ENCODE results near the gene SYNE3. TPM values are rescaled to one million over a fixed set of nuclear protein-coding genes. Genes with fewer than 3 reads are reported as not detected.

The SYNE3 gene
- total RNA-seq, 2 donors from 2014 or later: 46.9 to 62.4 TPM

DNA sequence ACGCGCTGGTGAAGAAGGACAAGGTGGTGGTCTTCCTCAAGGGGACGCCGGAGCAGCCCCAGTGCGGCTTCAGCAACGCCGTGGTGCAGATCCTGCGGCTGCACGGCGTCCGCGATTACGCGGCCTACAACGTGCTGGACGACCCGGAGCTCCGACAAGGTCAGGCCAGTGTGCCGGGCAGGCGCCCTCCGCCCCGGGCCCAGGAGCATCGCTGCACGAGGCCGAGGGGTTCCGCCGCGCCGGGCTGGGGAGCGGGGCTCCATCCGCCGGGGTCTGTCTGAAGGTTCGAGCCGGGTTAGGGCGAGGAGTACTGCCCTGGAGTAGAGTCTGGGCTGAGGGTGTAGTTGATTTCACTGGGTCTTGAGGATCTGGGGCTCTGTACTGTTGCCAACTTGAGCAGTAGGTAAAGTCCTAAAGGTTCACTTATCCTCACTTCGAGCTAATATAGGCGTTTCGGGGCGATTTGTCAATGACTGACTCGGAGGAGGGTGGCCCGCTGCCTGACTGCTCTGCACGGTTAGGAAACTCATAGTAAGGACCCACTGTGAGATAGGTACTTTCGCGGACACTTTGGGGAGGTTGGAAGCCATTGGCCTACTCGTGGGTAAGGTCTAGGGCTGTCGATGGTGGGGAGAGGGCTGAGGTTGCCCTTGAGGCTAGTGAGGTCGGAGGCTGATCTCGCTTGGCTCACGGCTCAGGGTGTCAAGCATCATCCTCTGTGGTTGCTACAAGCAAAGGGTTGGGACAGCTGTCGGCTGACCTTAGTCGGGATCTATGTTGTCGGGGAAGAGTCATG lies 19.0 kb upstream of the SYNE3 start:
- Mint-ChIP-seq H3K27me3 (no peaks in the 10 kb centered on the region), H3K4me3 (peak overlapping the region; percentile 94), H3K36me3 (peaks cover 14% of the 10 kb centered on the region), H3K4me1 (ENCODE audit: low read depth in 2 of 2) (peaks cover 50 to 70% of the 10 kb centered on the region in 2 donors), H3K9me3 (no peaks in the 10 kb centered on the region), H3K27ac (peak overlapping the region; percentile 95)
- DNase-seq (ENCODE audit: low spot score) (no peak), ATAC-seq (peak in 1 of 2 donors; percentile 3)

- Mint-ChIP-seq H3K4me3 (peak within 1 kb of the TSS; percentile 94), H3K4me1 (ENCODE audit: low read depth in 2 of 2) (peaks cover 50 to 75% of the 10 kb centered on the region in 2 donors), H3K36me3 (peaks cover 14% of the 10 kb centered on the region)
These were observed 18.1 kb upstream of the SYNE3 start, which contains the start of gene GLRX5 for GRCh38 chr14:95534299-95535225. TSS of gene GLRX5 (plus strand) at chr14:95535050. CDS start at chr14:95535090, 40 bp downstream.

DNA sequence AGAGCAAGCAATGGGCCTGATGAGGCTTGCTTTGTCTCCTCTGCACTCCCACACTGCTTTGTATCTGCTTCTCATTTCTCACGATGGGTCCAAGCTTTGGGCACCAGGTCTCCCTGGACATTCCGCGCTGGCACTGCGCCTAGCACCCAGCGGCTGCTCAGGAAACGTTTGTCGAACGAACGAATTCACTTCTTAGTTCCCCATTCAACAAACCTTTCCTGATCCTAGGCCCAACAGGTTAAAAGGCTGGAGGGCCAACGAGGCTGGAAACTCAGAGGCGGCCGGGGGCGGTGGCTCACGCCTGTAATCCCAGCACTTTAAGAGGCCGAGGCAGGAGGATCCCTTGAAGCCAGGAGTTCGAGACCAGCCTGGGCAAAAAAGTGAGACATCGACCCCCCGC lies 17.4 kb upstream of the SYNE3 start:
- Mint-ChIP-seq H3K27me3 (no peaks in the 10 kb centered on the region), H3K4me3 (peak overlapping the region; percentile 94), H3K27ac (peak overlapping the region; percentile 86 to 95), H3K36me3 (peaks cover 14% of the 10 kb centered on the region), H3K4me1 (ENCODE audit: low read depth in 2 of 2) (peaks cover 46 to 70% of the 10 kb centered on the region in 2 donors), H3K9me3 (no peaks in the 10 kb centered on the region)
- DNase-seq (ENCODE audit: low spot score) (no peak), ATAC-seq (no peak)

More at GRCh38 chr14:95534299-95535225, 18.1 kb upstream of the SYNE3 start, which contains the start of gene GLRX5:
- Mint-ChIP-seq H3K27ac (peak within 1 kb of the TSS; percentile 95), H3K27me3 (no peaks in the 10 kb centered on the region), H3K9me3 (no peaks in the 10 kb centered on the region)
- ATAC-seq: peak; percentile 93 to 95
- peak; percentile 98 for DNase-seq (ENCODE audit: low spot score)

- H3K27me3 Mint-ChIP-seq: no peaks in the 10 kb centered on the region
- peaks cover 45 to 67% of the 10 kb centered on the region in 2 donors for H3K4me1 Mint-ChIP-seq (ENCODE audit: low read depth in 2 of 2)
- peak overlapping the region; percentile 86 to 95 for H3K27ac Mint-ChIP-seq
- no peak for ATAC-seq
- no peaks in the 10 kb centered on the region for H3K9me3 Mint-ChIP-seq
- no peak for DNase-seq (ENCODE audit: low spot score)
- H3K36me3 Mint-ChIP-seq: peaks cover 14% of the 10 kb centered on the region
- H3K4me3 Mint-ChIP-seq: peak overlapping the region; percentile 94
These were observed 17.0 kb upstream of the SYNE3 start for GRCh38 chr14:95533391-95533821.

- H3K4me1 Mint-ChIP-seq (ENCODE audit: low read depth in 2 of 2): peaks cover 42 to 64% of the 10 kb centered on the region in 2 donors
- H3K36me3 Mint-ChIP-seq: peaks cover 14% of the 10 kb centered on the region
- no peak for ATAC-seq
- peak overlapping the region; percentile 55 to 86 for H3K27ac Mint-ChIP-seq
- no peak for DNase-seq (ENCODE audit: low spot score)
- H3K4me3 Mint-ChIP-seq: peak overlapping the region; percentile 94
- H3K27me3 Mint-ChIP-seq: no peaks in the 10 kb centered on the region
- H3K9me3 Mint-ChIP-seq: no peaks in the 10 kb centered on the region
These were observed 15.5 kb upstream of the SYNE3 start for GRCh38 chr14:95531969-95532368.

DNA sequence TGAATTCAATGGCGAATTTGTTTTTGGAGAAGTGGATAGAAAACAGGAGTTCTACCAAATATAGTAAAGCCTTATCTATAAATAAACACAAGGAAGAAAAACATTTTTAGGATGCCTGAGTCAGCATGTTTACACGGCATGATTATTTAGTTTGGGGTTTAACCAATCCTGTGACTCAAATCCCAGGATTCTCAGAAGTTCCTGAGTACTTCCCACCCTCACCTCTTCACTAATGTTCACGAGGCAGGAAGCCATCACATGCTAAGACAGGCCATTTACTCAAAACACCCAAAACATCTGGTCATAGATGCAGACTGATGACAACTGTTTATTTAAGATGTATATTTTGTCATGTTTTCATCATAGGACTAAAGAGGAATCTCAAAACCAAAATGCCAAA lies 15.0 kb upstream of the SYNE3 start:
- H3K4me3 Mint-ChIP-seq: peak overlapping the region; percentile 94
- no peaks in the 10 kb centered on the region for H3K9me3 Mint-ChIP-seq
- DNase-seq (ENCODE audit: low spot score): no peak
- H3K36me3 Mint-ChIP-seq: peaks cover 14% of the 10 kb centered on the region
- peaks cover 37 to 61% of the 10 kb centered on the region in 2 donors for H3K4me1 Mint-ChIP-seq (ENCODE audit: low read depth in 2 of 2)
- peak overlapping the region in 1 of 2 donors; percentile 86 for H3K27ac Mint-ChIP-seq
- ATAC-seq: no peak
- H3K27me3 Mint-ChIP-seq: no peaks in the 10 kb centered on the region

GRCh38 chr14:95530473-95531276 lies 14.2 kb upstream of the SYNE3 start:
- no peaks in the 10 kb centered on the region for H3K27me3 Mint-ChIP-seq
- H3K36me3 Mint-ChIP-seq: peaks cover 14% of the 10 kb centered on the region
- peaks cover 37 to 61% of the 10 kb centered on the region in 2 donors for H3K4me1 Mint-ChIP-seq (ENCODE audit: low read depth in 2 of 2)
- peak overlapping the region in 1 of 2 donors; percentile 53 for H3K27ac Mint-ChIP-seq
- H3K4me3 Mint-ChIP-seq: no peak overlapping the region
- no peak for ATAC-seq
- no peak for DNase-seq (ENCODE audit: low spot score)
- no peaks in the 10 kb centered on the region for H3K9me3 Mint-ChIP-seq

DNA sequence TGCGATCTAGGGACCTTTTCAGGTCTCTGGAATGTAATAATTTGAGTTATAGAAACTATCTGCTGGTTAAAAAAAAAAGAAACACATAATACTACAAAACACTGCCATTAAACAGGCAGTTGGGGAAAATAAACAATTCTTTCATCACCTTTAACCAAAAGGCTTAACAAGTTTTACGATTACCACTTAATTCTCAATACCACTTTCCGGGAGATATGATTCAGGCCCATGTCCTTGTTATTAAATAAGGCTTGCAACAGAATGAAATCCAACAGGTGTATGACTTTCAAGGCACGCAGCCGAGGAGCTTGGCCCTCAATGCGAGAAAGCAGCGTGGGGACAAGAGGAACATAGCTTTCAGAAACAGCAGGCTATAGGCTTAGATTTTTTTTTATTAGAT lies 12.8 kb upstream of the SYNE3 start:
- ATAC-seq: no peak
- H3K27ac Mint-ChIP-seq: peak overlapping the region; percentile 26 to 41
- H3K4me3 Mint-ChIP-seq: no peak overlapping the region
- H3K9me3 Mint-ChIP-seq: no peaks in the 10 kb centered on the region
- H3K4me1 Mint-ChIP-seq (ENCODE audit: low read depth in 2 of 2): peaks cover 47 to 71% of the 10 kb centered on the region in 2 donors
- no peaks in the 10 kb centered on the region for H3K27me3 Mint-ChIP-seq
- peaks cover 14% of the 10 kb centered on the region for H3K36me3 Mint-ChIP-seq
- DNase-seq (ENCODE audit: low spot score): no peak

- no peaks in the 10 kb centered on the region for H3K9me3 Mint-ChIP-seq
- peak overlapping the region; percentile 62 for H3K4me3 Mint-ChIP-seq
- ATAC-seq (peak in 1 of 2 donors; percentile 54), DNase-seq (ENCODE audit: low spot score) (no peak)
- H3K27ac Mint-ChIP-seq: peak overlapping the region; percentile 66 to 94
- no peaks in the 10 kb centered on the region for H3K27me3 Mint-ChIP-seq
- peaks cover 10% of the 10 kb centered on the region for H3K36me3 Mint-ChIP-seq
- H3K4me1 Mint-ChIP-seq (ENCODE audit: low read depth in 2 of 2): peaks cover 56 to 74% of the 10 kb centered on the region in 2 donors
These were observed 11.0 kb upstream of the SYNE3 start for GRCh38 chr14:95527387-95528002.

GRCh38 chr14:95526483-95527386 lies 10.3 kb upstream of the SYNE3 start:
- H3K4me1 Mint-ChIP-seq (ENCODE audit: low read depth in 2 of 2): peaks cover 57 to 74% of the 10 kb centered on the region in 2 donors
- no peaks in the 10 kb centered on the region for H3K9me3 Mint-ChIP-seq
- peaks cover 2% of the 10 kb centered on the region for H3K36me3 Mint-ChIP-seq
- DNase-seq (ENCODE audit: low spot score) (no peak), ATAC-seq (no peak)
- no peaks in the 10 kb centered on the region for H3K27me3 Mint-ChIP-seq
- H3K4me3 Mint-ChIP-seq: peak overlapping the region; percentile 62
- H3K27ac Mint-ChIP-seq: peak overlapping the region; percentile 94 to 95

DNA sequence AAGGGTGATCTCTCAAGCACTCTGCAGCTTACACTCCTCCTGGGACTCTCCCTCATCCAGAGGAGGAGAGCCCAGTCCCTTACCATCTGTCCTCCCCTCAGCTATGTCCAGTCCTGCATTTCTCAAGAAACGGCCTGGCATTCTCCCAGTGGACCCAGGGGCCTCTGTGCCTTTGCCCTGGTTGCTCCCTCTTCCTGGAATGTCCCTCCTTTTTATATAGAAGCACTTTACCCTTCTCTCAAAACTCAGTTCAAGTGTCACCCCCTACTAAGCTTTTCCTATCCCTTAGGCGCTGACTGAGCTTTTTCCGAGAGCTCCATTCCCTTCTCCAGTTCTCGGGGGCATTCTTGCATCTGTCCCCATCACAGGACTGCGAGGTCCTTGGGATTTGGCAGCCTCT lies 9.5 kb upstream of the SYNE3 start:
- H3K36me3 Mint-ChIP-seq: no peaks in the 10 kb centered on the region
- DNase-seq (ENCODE audit: low spot score) (no peak), ATAC-seq (no peak)
- peak overlapping the region; percentile 56 for H3K4me3 Mint-ChIP-seq
- H3K9me3 Mint-ChIP-seq: no peaks in the 10 kb centered on the region
- H3K27ac Mint-ChIP-seq: peak overlapping the region; percentile 94 to 95
- H3K27me3 Mint-ChIP-seq: no peaks in the 10 kb centered on the region
- H3K4me1 Mint-ChIP-seq (ENCODE audit: low read depth in 2 of 2): peaks cover 59 to 68% of the 10 kb centered on the region in 2 donors
